Neural crest cell (in vitro differentiated cells): Measurements from ENCODE around the gene DOHH. TPM values are rescaled to one million over a fixed set of nuclear protein-coding genes. Genes with fewer than 3 reads are reported as not detected.

Source experiments
- DNase-seq: peaks from one replicate; pipeline ENCODE4 v3.0.0; 2021; ENCODE audit warnings: low read depth, mixed read lengths, low spot score
- H3K27ac Mint-ChIP-seq: one replicate; pipeline ENCODE4 v1.8.0; 2021; ENCODE audit warnings: mild to moderate bottlenecking, mixed read lengths; ENCODE audit not compliant: unreplicated experiment
- H3K27me3 Mint-ChIP-seq: 2 replicates; pipeline ENCODE4 v1.8.0; 2021; ENCODE audit warnings: low read depth, mild to moderate bottlenecking, mixed read lengths
- H3K36me3 Mint-ChIP-seq: 2 replicates; pipeline ENCODE4 v1.8.0; 2021; ENCODE audit warnings: low read depth, mild to moderate bottlenecking, mixed read lengths
- H3K4me1 Mint-ChIP-seq: 2 replicates; pipeline ENCODE4 v1.8.0; 2021; ENCODE audit warnings: mixed read lengths
- H3K4me3 Mint-ChIP-seq: one replicate; pipeline ENCODE4 v1.8.0; 2021; ENCODE audit warnings: mild to moderate bottlenecking, mixed read lengths
- H3K9me3 Mint-ChIP-seq: 2 replicates; pipeline ENCODE4 v1.8.0; 2021; ENCODE audit warnings: mixed read lengths
- total RNA-seq: library from RNA; stranded (reverse); gene quantifications from 2 replicates; pipeline ENCODE4 v1.2.1, GENCODE V29; 2021
- TF ChIP-seq, protein P1 (sequence below): fragments of 200-600 bp; sonication (generic); conservative IDR thresholded peaks from 2 replicates; pipeline ENCODE4 v1.5.0; 2021; ENCODE audit warnings: antibody characterized with exemption, mild to moderate bottlenecking

Gene DOHH
- total RNA-seq, 1 donor from 2014 or later: 12.8 TPM

DNA sequence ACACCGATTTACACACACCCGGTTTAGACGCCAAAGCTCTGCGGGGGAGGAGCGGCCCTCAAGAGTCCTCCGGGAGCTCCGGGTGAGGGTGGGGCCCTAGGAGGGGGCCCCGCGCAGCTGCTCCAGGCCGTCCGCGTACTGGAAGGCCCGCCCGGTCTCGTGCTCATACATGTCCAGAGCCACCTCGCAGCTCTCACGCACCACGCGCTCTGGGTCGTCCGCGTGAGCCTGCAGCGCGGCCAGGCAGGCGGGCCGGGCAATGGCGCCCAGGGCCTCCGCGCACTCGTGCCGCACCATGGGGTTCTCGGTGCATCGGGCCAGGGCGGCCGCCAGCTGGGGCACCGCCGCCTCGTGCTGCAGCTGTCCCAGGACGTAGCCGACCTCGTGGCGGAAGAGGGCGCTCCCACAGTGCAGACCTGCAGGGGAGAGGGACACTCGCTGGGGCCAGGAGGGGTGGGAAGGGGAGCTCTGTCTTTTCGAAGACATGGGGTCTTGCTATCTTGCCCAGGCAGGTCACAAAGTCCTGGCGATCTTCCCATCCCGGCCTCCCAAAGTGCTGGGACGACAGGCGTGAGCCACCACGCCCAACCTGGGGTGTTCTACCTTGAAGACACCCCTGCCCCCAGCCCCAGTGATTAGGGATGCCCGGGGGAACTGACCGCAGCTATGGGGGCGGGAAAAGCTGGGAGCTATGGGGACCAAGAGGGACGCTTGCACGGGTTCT is 8.9 kb downstream of the DOHH start:
- Mint-ChIP-seq H3K9me3 (no peaks in the 10 kb centered on the region), H3K27me3 (no peaks in the 10 kb centered on the region), H3K4me3 (no peak overlapping the region), H3K27ac (no peak overlapping the region), H3K4me1 (no peaks in the 10 kb centered on the region), H3K36me3 (peaks cover 3% of the 10 kb centered on the region)
- no peak for DNase-seq
- TF ChIP-seq, protein P1, sequence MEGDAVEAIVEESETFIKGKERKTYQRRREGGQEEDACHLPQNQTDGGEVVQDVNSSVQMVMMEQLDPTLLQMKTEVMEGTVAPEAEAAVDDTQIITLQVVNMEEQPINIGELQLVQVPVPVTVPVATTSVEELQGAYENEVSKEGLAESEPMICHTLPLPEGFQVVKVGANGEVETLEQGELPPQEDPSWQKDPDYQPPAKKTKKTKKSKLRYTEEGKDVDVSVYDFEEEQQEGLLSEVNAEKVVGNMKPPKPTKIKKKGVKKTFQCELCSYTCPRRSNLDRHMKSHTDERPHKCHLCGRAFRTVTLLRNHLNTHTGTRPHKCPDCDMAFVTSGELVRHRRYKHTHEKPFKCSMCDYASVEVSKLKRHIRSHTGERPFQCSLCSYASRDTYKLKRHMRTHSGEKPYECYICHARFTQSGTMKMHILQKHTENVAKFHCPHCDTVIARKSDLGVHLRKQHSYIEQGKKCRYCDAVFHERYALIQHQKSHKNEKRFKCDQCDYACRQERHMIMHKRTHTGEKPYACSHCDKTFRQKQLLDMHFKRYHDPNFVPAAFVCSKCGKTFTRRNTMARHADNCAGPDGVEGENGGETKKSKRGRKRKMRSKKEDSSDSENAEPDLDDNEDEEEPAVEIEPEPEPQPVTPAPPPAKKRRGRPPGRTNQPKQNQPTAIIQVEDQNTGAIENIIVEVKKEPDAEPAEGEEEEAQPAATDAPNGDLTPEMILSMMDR: no peak

- TF ChIP-seq, protein P1: no peak
Measured at GRCh38 chr19:3483226-3483628, 17.2 kb downstream of the DOHH start, which contains the start of gene SMIM44. SMIM44 (minus strand) TSS chr19:3483441; CDS start chr19:3483403, 38 bp downstream.

DNA sequence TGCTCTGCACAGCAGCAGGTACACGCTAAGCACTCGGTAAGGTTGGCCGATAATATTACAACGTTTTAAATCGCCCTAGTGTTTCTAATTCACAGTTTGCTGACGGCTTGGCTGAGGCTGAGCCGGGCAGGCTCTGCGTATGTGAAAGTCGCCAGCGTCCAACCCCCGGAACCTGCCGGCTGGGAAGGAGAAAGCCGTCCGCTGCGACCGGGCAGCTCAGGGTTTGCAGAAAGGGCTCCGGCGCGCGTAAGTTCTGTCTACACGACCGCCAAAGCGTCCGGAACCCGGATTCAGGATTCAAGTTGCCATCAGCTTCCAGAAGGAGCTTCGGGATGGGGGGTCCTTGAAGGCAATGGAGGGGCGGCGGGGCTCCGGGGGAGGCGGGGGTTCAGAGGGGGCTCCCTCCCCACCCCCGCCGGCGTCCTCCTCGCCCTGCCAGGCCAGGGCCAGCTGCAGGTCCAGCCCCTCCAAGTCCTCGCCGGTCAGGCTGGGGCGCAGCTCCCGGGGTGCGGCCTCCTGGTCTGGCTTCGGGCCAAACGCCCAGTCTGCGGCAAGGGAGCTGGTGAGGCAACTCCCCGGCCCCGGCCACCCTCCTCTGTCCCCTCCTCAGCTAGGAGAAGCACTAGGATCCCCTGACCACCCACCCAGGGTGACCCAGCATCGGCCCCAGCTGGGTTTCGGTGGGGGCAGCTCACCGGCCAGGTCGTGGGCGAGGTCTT is 17.8 kb downstream of the DOHH start:
- H3K36me3 Mint-ChIP-seq: no peaks in the 10 kb centered on the region

More at GRCh38 chr19:3483226-3483628, 17.2 kb downstream of the DOHH start, which contains the start of gene SMIM44:
- no peaks in the 10 kb centered on the region for H3K36me3 Mint-ChIP-seq
- H3K27me3 Mint-ChIP-seq: peaks cover 27% of the 10 kb centered on the region
- H3K9me3 Mint-ChIP-seq: no peaks in the 10 kb centered on the region
- no peak within 1 kb of the TSS for H3K4me3 Mint-ChIP-seq
- H3K4me1 Mint-ChIP-seq: no peaks in the 10 kb centered on the region
- DNase-seq: no peak
- H3K27ac Mint-ChIP-seq: no peak within 1 kb of the TSS

GRCh38 chr19:3481241-3482090 is 19.0 kb downstream of the DOHH start:
- Mint-ChIP-seq H3K9me3 (no peaks in the 10 kb centered on the region), H3K36me3 (no peaks in the 10 kb centered on the region), H3K27me3 (peaks cover 30% of the 10 kb centered on the region), H3K4me1 (no peaks in the 10 kb centered on the region), H3K27ac (no peak overlapping the region), H3K4me3 (no peak overlapping the region)
- no peak for DNase-seq
- TF ChIP-seq, protein P1: no peak

More for the DNA sequence above, 17.8 kb downstream of the DOHH start:
- no peak overlapping the region for H3K27ac Mint-ChIP-seq
- DNase-seq: no peak
- no peaks in the 10 kb centered on the region for H3K9me3 Mint-ChIP-seq
- H3K27me3 Mint-ChIP-seq: peaks cover 30% of the 10 kb centered on the region
- H3K4me3 Mint-ChIP-seq: no peak overlapping the region
- TF ChIP-seq, protein P1: no peak
- H3K4me1 Mint-ChIP-seq: no peaks in the 10 kb centered on the region

DNA sequence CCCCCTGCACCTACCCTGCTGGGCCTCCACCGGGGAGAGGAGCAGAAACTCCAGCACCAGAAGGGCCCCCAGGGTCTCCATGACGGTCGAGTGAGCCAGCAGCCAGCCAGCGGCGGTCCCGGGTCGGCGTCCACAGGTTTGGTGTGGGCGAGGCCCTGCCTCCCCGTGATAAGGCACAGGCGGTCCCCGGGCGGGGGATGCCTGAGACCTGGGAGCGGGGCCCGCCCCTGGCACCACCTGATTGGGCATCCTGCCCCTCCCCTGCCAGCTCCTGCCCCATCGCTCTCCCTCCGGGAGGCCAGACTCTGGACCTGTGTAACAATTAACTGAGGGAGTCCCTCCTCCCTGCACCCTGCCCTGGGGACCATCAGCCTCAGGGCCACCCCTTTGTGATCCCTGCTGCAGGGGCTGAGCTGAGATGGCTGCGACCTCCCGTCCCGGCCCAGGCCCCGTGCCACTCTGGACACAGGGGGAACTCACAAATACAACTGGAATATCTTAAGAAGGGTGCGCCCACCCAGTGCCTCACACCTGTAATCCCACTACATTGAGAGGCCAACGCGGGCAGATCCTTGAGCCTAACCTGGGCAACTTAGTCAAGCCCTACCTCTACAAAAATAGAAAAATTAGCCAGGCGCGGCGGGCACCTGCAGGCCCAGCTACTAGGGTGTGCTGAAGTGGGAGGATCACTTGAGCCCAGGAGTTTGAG is 19.9 kb downstream of the DOHH start, which contains the start of gene SMIM24:
Gene SMIM24 (minus strand): TSS at position 143 of the 709 bp plus-strand sequence. CDS start 62 bp downstream, at position 81.
- TF ChIP-seq, protein P1: no peak
- DNase-seq: no peak
- Mint-ChIP-seq H3K27ac (no peak within 1 kb of the TSS), H3K4me3 (no peak within 1 kb of the TSS), H3K36me3 (no peaks in the 10 kb centered on the region), H3K4me1 (no peaks in the 10 kb centered on the region), H3K9me3 (no peaks in the 10 kb centered on the region), H3K27me3 (peaks cover 30% of the 10 kb centered on the region)
